PC-3 (cell line): ENCODE measurements around the gene RCAN1.

Experiments
- CTCF ChIP-seq: fragments of 300-600 bp; sonication (generic); conservative IDR thresholded peaks from 2 replicates; pipeline ENCODE4 v1.5.1; 2017; ENCODE audit warnings: antibody characterized with exemption, low read depth, mild to moderate bottlenecking, low read length
- EZH2 ChIP-seq: fragments of 300-600 bp; sonication (generic); IDR thresholded peaks from one replicate; pipeline ENCODE4 v1.6.1; 2017; ENCODE audit warnings: antibody characterized with exemption, mild to moderate bottlenecking, low read length; ENCODE audit not compliant: unreplicated experiment
- EZH2phosphoT487 ChIP-seq: fragments of 300-600 bp; sonication (generic); IDR thresholded peaks from 2 replicates; pipeline ENCODE4 v1.6.1; 2018; ENCODE audit warnings: mild to moderate bottlenecking, antibody characterized with exemption, low read length, borderline replicate concordance

DNA sequence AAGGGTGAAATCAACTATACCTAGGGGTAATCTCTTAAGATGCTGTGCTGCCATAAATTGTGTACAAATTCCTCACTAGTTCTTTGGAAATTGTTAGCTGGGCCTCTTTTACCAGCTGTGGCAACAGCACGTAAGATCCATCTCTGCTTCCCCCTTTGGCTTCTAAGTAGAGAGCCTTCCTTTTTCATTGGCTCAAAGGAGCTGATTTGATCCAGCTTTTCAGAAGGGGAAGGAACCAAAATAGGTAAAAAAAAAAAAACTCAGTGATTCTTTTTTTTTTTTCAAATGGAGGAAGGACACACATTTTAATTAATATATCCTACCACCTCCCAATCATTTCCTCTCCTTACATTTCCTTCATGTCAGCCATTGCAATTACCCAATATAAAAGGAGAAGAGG is 4.0 kb upstream of the RCAN1 start:
- TF ChIP-seq CTCF: no peak
- no peak for TF ChIP-seq EZH2phosphoT487
- TF ChIP-seq EZH2: no peak
